Hepatocyte (in vitro differentiated cells): Measurements from ENCODE around the gene CELF3.

Experiments
- CTCF ChIP-seq: fragments of 200-600 bp; sonication (generic); IDR thresholded peaks from 2 replicates; pipeline ENCODE4 v1.5.1; 2016; ENCODE audit warnings: antibody characterized with exemption, mild to moderate bottlenecking; ENCODE audit not compliant: poor library complexity
- EZH2 ChIP-seq: fragments of 200-600 bp; sonication (generic); IDR thresholded peaks from 2 replicates; pipeline ENCODE4 v1.6.1; 2016; ENCODE audit warnings: antibody characterized with exemption, mild to moderate bottlenecking, borderline replicate concordance

DNA sequence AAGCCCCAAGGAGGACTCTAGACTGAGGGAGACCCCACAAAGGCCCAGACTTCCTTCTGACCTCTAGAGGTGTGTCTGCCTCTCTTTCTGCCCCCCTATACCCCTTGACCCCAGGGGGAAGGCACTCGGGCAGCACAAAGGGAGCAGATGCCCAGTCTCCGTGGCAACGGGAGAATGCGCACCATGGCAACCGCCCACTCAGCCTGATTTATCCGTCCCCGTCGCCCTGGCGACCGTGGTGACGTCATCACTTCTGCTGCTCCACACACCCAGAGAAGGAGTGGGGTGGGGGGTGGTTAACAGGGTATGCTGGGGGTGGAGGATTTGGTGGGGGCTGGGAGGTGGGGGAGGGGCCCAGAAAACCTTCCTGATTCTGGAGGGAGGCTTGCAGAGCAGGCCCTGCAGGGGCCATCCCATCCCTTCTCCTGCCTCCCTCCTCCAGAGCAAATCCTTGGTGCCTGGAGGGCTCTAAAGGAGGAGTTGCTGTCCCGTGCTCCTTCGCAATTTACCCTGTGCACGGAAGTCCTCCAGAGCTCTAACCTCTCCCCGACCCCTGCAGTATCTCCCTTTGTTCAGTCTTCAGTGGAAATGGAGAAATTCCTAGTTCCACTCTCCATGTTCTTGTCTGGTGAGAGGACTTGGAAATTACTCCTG lies 6.3 kb downstream of the CELF3 start:
- TF ChIP-seq CTCF (no peak), EZH2 (no peak)
